MCF 10A (cell line): ENCODE data around the gene RNF212. TPM values are rescaled to one million over a fixed set of nuclear protein-coding genes. Genes with fewer than 3 reads are reported as not detected.

Source experiments
- BruUV-seq: library from RNA; stranded (reverse); fragments of 400-500 nt; replicated peaks from 2 replicates; lab custom pipeline; 2021; lab: Mats Ljungman, UMichigan
- CTCF ChIA-PET: fragments of 300-600 bp; sonication (Branson Sonifier 250); formaldehyde crosslinking; extraction: SDS; loops from one replicate; lab custom pipeline; 2021; ENCODE audit warnings: antibody characterized with exemption, inconsistent platforms; lab: Yijun Ruan, JAX
- POLR2A ChIA-PET: fragments of 300-600, 350-650 bp; sonication (Branson Sonifier 250); formaldehyde crosslinking; extraction: SDS; loops from one replicate; lab custom pipeline; 2020; ENCODE audit warnings: antibody characterized with exemption, inconsistent platforms; lab: Yijun Ruan, JAX
- DNase-seq: peaks from one replicate; pipeline ENCODE4 v3.0.0-alpha.2; 2018; ENCODE audit not compliant: unreplicated experiment
- H3K27ac Mint-ChIP-seq: one replicate; pipeline ENCODE4 v1.8.0; 2022; ENCODE audit warnings: mild to moderate bottlenecking, low read depth, mixed read lengths; ENCODE audit not compliant: unreplicated experiment
- H3K27me3 Mint-ChIP-seq: one replicate; pipeline ENCODE4 v1.8.0; 2022; ENCODE audit warnings: mixed read lengths; ENCODE audit not compliant: insufficient read depth, unreplicated experiment
- H3K36me3 Mint-ChIP-seq: one replicate; pipeline ENCODE4 v1.8.0; 2022; ENCODE audit warnings: mild to moderate bottlenecking, moderate library complexity, mixed read lengths; ENCODE audit not compliant: insufficient read depth, unreplicated experiment
- H3K4me1 Mint-ChIP-seq: one replicate; pipeline ENCODE4 v1.8.0; 2022; ENCODE audit warnings: mixed read lengths; ENCODE audit not compliant: insufficient read depth, unreplicated experiment
- H3K4me3 Mint-ChIP-seq: one replicate; pipeline ENCODE4 v1.8.0; 2022; ENCODE audit warnings: mild to moderate bottlenecking, moderate library complexity, mixed read lengths; ENCODE audit not compliant: unreplicated experiment
- H3K9me3 Mint-ChIP-seq: one replicate; pipeline ENCODE4 v1.8.0; 2022; ENCODE audit warnings: mixed read lengths; ENCODE audit not compliant: unreplicated experiment
- intact Hi-C: fragments of 100-400 bp; cut with micrococcal nuclease; formaldehyde crosslinking; loops from 2 replicates; pipeline ENCODE4 v1.14.1; 2022
- total RNA-seq: library from RNA; stranded (reverse); gene quantifications from 2 replicates; pipeline ENCODE4 v1.2.3, GENCODE V29; 2022
- TF ChIP-seq, protein P1 (sequence below): fragments of 200-600 bp; IDR thresholded peaks from one replicate; pipeline ENCODE4 v1.8.0; 2022; ENCODE audit warnings: antibody characterized with exemption, mild to moderate bottlenecking; ENCODE audit not compliant: unreplicated experiment

Gene RNF212
- total RNA-seq, 1 experiment from 2014 or later = not detected

DNA sequence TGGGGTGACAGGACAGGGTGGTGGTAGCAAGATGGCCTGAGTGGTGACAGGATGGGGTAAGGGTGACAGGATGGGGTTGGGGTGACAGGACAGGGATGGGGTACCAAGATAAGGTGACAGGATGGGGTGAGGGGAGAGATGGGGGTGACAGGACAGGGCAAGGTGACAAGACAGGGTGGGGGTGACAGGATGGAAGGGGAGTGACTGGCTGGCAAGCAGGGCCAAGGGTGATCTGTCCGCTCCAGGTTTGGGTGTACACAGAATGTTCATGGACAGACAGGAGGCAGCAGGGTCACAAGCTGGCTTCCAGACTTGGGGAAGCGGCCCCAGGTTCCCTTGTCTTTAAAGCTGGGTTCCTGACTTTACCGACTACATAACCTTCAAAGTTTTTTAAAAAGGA is 23.3 kb downstream of the RNF212 start:
- TF ChIP-seq, protein P1, sequence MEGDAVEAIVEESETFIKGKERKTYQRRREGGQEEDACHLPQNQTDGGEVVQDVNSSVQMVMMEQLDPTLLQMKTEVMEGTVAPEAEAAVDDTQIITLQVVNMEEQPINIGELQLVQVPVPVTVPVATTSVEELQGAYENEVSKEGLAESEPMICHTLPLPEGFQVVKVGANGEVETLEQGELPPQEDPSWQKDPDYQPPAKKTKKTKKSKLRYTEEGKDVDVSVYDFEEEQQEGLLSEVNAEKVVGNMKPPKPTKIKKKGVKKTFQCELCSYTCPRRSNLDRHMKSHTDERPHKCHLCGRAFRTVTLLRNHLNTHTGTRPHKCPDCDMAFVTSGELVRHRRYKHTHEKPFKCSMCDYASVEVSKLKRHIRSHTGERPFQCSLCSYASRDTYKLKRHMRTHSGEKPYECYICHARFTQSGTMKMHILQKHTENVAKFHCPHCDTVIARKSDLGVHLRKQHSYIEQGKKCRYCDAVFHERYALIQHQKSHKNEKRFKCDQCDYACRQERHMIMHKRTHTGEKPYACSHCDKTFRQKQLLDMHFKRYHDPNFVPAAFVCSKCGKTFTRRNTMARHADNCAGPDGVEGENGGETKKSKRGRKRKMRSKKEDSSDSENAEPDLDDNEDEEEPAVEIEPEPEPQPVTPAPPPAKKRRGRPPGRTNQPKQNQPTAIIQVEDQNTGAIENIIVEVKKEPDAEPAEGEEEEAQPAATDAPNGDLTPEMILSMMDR = no peak
- BruUV-seq = no TSS peak
- DNase-seq = no peak
- POLR2A ChIA-PET = no interaction called here
- Mint-ChIP-seq H3K9me3 (peaks cover 15% of the 10 kb centered on the region), H3K36me3 (no peaks in the 10 kb centered on the region), H3K27ac (no peak overlapping the region), H3K4me3 (no peak overlapping the region), H3K27me3 (no peaks in the 10 kb centered on the region), H3K4me1 (no peaks in the 10 kb centered on the region)
- intact Hi-C loops = no loop called here
- CTCF ChIA-PET = no interaction called here

DNA sequence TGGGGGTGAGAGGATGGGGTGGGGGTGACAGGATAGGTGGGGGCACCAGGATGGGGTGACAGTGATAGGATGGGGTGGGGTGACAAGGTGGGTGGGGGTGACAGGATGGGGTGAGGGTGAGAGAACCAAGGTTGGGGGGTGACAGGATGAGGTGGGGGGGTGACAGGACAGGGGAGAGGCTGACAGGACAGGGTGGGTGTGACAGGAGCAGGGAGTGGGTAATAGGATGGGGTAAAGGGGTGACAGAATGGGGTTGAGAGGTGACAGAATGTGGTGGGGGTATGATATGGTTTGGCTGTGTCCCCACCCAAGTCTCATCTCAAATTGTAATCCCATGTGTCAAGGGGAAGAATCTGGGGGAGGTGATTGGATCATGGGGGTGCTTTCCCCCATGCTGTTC is 26.0 kb downstream of the RNF212 start:
- Mint-ChIP-seq H3K4me1 (peaks cover 8% of the 10 kb centered on the region), H3K4me3 (no peak overlapping the region), H3K27ac (no peak overlapping the region), H3K36me3 (no peaks in the 10 kb centered on the region), H3K27me3 (no peaks in the 10 kb centered on the region), H3K9me3 (peaks cover 15% of the 10 kb centered on the region)
- intact Hi-C loops = no loop called here
- CTCF ChIA-PET = no interaction called here
- TF ChIP-seq, protein P1 = no peak
- POLR2A ChIA-PET = no interaction called here
- no peak for DNase-seq
- no TSS peak for BruUV-seq

- H3K4me3 Mint-ChIP-seq = no peak overlapping the region
- H3K36me3 Mint-ChIP-seq = no peaks in the 10 kb centered on the region
- POLR2A ChIA-PET = no interaction called here
- intact Hi-C loops = no loop called here
- TF ChIP-seq, protein P1 = no peak
- DNase-seq = no peak
- BruUV-seq = no TSS peak
- CTCF ChIA-PET = interaction anchor here (0.6 kb wide), 1 partner anchor 262 kb away, joined by 3 read pairs; no protein-coding TSS in a partner anchor
- no peak overlapping the region for H3K27ac Mint-ChIP-seq
- peaks cover 22% of the 10 kb centered on the region for H3K4me1 Mint-ChIP-seq
- no peaks in the 10 kb centered on the region for H3K27me3 Mint-ChIP-seq
- H3K9me3 Mint-ChIP-seq = peaks cover 15% of the 10 kb centered on the region
These were observed 27.4 kb downstream of the RNF212 start for GRCh38 chr4:1086011-1086410.

DNA sequence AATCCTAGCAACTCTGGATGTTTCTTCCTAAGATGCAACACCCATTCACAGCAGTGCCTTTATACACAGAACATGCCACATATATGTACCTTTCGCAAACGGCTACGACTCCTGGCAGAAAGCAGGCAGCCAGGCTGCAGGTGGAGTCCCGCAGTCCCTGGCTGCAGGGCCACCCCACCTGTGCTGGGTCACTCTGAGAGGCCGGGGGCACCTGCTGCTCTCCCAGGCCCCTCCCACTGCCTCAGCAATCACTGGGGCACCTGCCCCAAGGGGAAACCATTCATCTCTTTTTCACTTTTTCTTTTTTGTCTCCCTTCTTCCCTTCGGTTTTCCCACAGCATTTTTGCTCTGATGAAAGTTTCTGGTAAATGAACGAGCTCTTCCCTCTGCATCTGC is 28.0 kb downstream of the RNF212 start:
- TF ChIP-seq, protein P1 = no peak
- Mint-ChIP-seq H3K4me1 (peaks cover 25% of the 10 kb centered on the region), H3K36me3 (no peaks in the 10 kb centered on the region), H3K27ac (no peak overlapping the region), H3K27me3 (no peaks in the 10 kb centered on the region), H3K4me3 (no peak overlapping the region), H3K9me3 (peaks cover 15% of the 10 kb centered on the region)
- no TSS peak for BruUV-seq
- ChIA-PET CTCF (interaction anchor here (0.6 to 1.5 kb wide), 3 partner anchors 12 to 261 kb away, joined by 3 to 5 read pairs (median 3); no protein-coding TSS in a partner anchor), POLR2A (no interaction called here)
- no peak for DNase-seq
- intact Hi-C loops = no loop called here
